ENCODE results near the gene CYSTM1.

CYSTM1 gene

GRCh38 chr5:140236891-140237598 lies 62.1 kb downstream of the CYSTM1 start:
- DNase-seq (ENCODE audit: low spot score), result no peak

GRCh38 chr5:140238756-140239155 lies 63.8 kb downstream of the CYSTM1 start:
- no peak for DNase-seq (ENCODE audit: low spot score)

GRCh38 chr5:140239461-140239860 lies 64.5 kb downstream of the CYSTM1 start:
- no peak for DNase-seq (ENCODE audit: low spot score)

GRCh38 chr5:140239939-140240700 lies 65.1 kb downstream of the CYSTM1 start:
- peak; percentile 66 for DNase-seq (ENCODE audit: low spot score)

GRCh38 chr5:140240987-140241706 lies 66.2 kb downstream of the CYSTM1 start:
- DNase-seq (ENCODE audit: low spot score), result no peak

GRCh38 chr5:140242099-140242498 lies 67.1 kb downstream of the CYSTM1 start:
- DNase-seq (ENCODE audit: low spot score), result no peak

GRCh38 chr5:140242890-140243585 lies 68.0 kb downstream of the CYSTM1 start:
- no peak for DNase-seq (ENCODE audit: low spot score)

GRCh38 chr5:140243706-140244250 lies 68.8 kb downstream of the CYSTM1 start:
- DNase-seq (ENCODE audit: low spot score), result no peak

GRCh38 chr5:140244525-140245025 lies 69.6 kb downstream of the CYSTM1 start:
- DNase-seq (ENCODE audit: low spot score), result peak; percentile 83

GRCh38 chr5:140245341-140245740 lies 70.4 kb downstream of the CYSTM1 start:
- DNase-seq (ENCODE audit: low spot score), result no peak

GRCh38 chr5:140245926-140246325 lies 70.9 kb downstream of the CYSTM1 start:
- DNase-seq (ENCODE audit: low spot score), result no peak

- DNase-seq (ENCODE audit: low spot score), result no peak
These were observed 71.6 kb downstream of the CYSTM1 start for GRCh38 chr5:140246378-140247122.

GRCh38 chr5:140248414-140248813 lies 73.4 kb downstream of the CYSTM1 start:
- no peak for DNase-seq (ENCODE audit: low spot score)

- no peak for DNase-seq (ENCODE audit: low spot score)
These were observed 74.5 kb downstream of the CYSTM1 start for GRCh38 chr5:140249536-140249935.

- DNase-seq (ENCODE audit: low spot score), result no peak
These were observed 75.4 kb downstream of the CYSTM1 start for GRCh38 chr5:140250386-140250785.

GRCh38 chr5:140251527-140251973 lies 76.6 kb downstream of the CYSTM1 start:
- DNase-seq (ENCODE audit: low spot score), result peak; percentile 93

- no peak for DNase-seq (ENCODE audit: low spot score)
These were observed 77.6 kb downstream of the CYSTM1 start for GRCh38 chr5:140252470-140253126.

GRCh38 chr5:140253985-140254384 lies 79.0 kb downstream of the CYSTM1 start:
- DNase-seq (ENCODE audit: low spot score), result no peak

GRCh38 chr5:140255460-140256157 lies 80.6 kb downstream of the CYSTM1 start:
- DNase-seq (ENCODE audit: low spot score), result no peak

- no peak for DNase-seq (ENCODE audit: low spot score)
These were observed 81.7 kb downstream of the CYSTM1 start for GRCh38 chr5:140256726-140257125.
